Measurements from ENCODE around the gene SLC24A3. TPM values are rescaled to one million over a fixed set of nuclear protein-coding genes. Genes with fewer than 3 reads are reported as not detected.
A peak's percentile ranks its signal among the peaks of the same experiment; 100 is the strongest.

SLC24A3 gene
- total RNA-seq, 6 experiments from 2014 or later, result not detected

DNA sequence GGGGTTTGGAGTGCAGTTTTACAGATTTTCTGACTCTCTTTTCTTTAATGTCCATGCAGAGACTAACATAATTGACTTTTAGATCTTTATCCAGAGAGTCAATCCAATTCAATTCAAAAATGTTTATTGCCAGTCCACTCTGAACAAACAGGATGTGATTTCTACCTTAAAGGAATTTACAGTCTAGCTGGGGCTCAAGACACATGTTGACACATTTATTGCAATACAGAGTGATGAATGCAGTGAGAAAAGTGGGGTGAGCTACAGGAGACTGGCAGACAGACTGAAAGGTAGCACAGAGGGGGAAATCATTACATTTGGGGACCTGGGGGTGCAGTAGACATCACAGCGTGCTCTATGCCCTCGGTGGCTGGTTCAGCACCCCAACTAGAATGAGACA is 193.9 kb downstream of the SLC24A3 start:
- H3K27ac Mint-ChIP-seq, result no peak overlapping the region
- no peak overlapping the region for H3K4me3 Mint-ChIP-seq

DNA sequence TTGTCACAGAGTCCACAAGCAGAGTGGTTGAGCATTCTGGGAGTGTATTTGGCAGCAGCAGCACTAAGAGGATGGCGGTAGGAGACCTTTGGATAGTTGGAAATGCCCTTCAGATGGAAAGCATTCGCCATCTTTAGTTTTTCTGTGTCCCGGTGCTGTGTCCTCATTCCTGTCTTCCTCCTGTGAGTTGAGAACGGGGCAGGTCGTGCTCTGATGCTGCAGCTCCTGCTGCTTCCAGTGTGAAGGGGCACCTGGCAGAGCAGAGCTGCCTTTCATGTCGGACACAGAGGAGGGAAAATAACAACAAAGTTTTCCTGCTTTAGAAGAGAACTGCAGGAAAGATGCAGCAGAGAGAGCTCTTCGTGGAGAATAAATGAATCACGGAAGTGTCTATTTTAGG is 194.8 kb downstream of the SLC24A3 start:
- H3K27ac Mint-ChIP-seq, result no peak overlapping the region
- TF ChIP-seq, protein P1, sequence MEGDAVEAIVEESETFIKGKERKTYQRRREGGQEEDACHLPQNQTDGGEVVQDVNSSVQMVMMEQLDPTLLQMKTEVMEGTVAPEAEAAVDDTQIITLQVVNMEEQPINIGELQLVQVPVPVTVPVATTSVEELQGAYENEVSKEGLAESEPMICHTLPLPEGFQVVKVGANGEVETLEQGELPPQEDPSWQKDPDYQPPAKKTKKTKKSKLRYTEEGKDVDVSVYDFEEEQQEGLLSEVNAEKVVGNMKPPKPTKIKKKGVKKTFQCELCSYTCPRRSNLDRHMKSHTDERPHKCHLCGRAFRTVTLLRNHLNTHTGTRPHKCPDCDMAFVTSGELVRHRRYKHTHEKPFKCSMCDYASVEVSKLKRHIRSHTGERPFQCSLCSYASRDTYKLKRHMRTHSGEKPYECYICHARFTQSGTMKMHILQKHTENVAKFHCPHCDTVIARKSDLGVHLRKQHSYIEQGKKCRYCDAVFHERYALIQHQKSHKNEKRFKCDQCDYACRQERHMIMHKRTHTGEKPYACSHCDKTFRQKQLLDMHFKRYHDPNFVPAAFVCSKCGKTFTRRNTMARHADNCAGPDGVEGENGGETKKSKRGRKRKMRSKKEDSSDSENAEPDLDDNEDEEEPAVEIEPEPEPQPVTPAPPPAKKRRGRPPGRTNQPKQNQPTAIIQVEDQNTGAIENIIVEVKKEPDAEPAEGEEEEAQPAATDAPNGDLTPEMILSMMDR (IDR thresholded peaks at IDR 0.05), result no peak
- no peak for DNase-seq
- H3K9me3 Mint-ChIP-seq, result peaks cover 11% of the 10 kb centered on the region
- no peaks in the 10 kb centered on the region for H3K4me1 Mint-ChIP-seq (ENCODE audit: low read depth)
- peak overlapping the region; percentile 20; the same call in 1 of the 2 replicates for H3K4me3 Mint-ChIP-seq
- no peaks in the 10 kb centered on the region for H3K36me3 Mint-ChIP-seq (ENCODE audit: low read depth)
- peaks cover 4% of the 10 kb centered on the region for H3K27me3 Mint-ChIP-seq (ENCODE audit: insufficient read depth)

More for the DNA sequence above, 193.9 kb downstream of the SLC24A3 start:
- TF ChIP-seq, protein P1 (IDR thresholded peaks at IDR 0.05), result no peak
- DNase-seq, result no peak
- no peaks in the 10 kb centered on the region for H3K36me3 Mint-ChIP-seq (ENCODE audit: low read depth)
- peaks cover 17% of the 10 kb centered on the region for H3K9me3 Mint-ChIP-seq
- H3K4me1 Mint-ChIP-seq (ENCODE audit: low read depth), result no peaks in the 10 kb centered on the region
- peaks cover 4% of the 10 kb centered on the region for H3K27me3 Mint-ChIP-seq (ENCODE audit: insufficient read depth)

- peaks cover 4% of the 10 kb centered on the region; the same call in 1 of the 2 replicates for H3K27me3 Mint-ChIP-seq (ENCODE audit: insufficient read depth)
- no peak overlapping the region for H3K4me3 Mint-ChIP-seq
- TF ChIP-seq, protein P1 (IDR thresholded peaks at IDR 0.05), result no peak
- DNase-seq, result no peak
- H3K36me3 Mint-ChIP-seq (ENCODE audit: low read depth), result no peaks in the 10 kb centered on the region
- no peak overlapping the region for H3K27ac Mint-ChIP-seq
- no peaks in the 10 kb centered on the region for H3K4me1 Mint-ChIP-seq (ENCODE audit: low read depth)
- peaks cover 9% of the 10 kb centered on the region for H3K9me3 Mint-ChIP-seq
Observed at GRCh38 chr20:19407736-19408135, 195.3 kb downstream of the SLC24A3 start.

DNA sequence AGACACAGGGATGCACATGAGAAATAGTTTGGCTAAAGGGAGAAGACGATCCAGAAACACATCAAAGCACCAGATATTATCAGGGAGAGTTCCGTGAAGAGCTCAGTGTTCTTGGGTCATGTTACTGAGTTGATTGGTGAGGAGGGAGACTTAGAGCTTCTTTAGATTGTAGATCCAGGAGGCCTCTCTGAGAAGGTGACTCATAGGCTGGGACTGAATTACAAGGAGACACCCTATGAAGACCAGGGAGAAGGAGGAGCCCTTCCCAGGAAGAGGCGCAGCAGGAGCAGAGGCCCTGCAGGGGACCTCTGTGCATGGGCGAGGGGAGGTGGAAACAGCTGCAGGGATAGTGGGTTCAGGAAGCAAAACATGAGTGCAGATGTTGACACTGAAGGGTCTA is 196.5 kb downstream of the SLC24A3 start:
- peaks cover 13% of the 10 kb centered on the region for H3K9me3 Mint-ChIP-seq
- no peak overlapping the region for H3K27ac Mint-ChIP-seq
- H3K36me3 Mint-ChIP-seq (ENCODE audit: low read depth), result no peaks in the 10 kb centered on the region
- peaks cover 4% of the 10 kb centered on the region; the same call in 1 of the 2 replicates for H3K27me3 Mint-ChIP-seq (ENCODE audit: insufficient read depth)
- TF ChIP-seq, protein P1 (IDR thresholded peaks at IDR 0.05), result no peak
- no peaks in the 10 kb centered on the region for H3K4me1 Mint-ChIP-seq (ENCODE audit: low read depth)
- H3K4me3 Mint-ChIP-seq, result no peak overlapping the region
- DNase-seq, result no peak

DNA sequence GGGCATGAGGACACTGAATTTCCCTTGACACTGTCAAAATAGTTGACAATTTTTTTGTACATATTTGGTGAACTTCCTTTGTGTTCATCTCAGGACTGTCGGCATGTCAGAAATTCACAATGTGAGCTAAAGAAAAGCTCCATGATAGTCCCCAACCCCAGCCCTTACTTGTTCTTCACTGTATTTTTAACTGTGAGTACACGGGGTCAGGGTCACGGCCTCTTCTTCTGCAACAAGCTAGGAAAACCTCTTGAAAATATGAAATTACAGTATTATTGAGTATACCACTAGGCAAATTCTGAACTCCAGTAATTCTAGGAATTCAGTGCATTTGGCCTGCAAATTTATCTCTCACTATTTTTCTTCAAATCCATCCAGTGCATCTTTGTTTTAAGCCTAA is 199.4 kb downstream of the SLC24A3 start:
- TF ChIP-seq, protein P1 (IDR thresholded peaks at IDR 0.05), result no peak
- Mint-ChIP-seq H3K36me3 (ENCODE audit: low read depth) (no peaks in the 10 kb centered on the region), H3K4me3 (no peak overlapping the region), H3K9me3 (peaks cover 13% of the 10 kb centered on the region), H3K27ac (no peak overlapping the region), H3K4me1 (ENCODE audit: low read depth) (no peaks in the 10 kb centered on the region), H3K27me3 (ENCODE audit: insufficient read depth) (peaks cover 4% of the 10 kb centered on the region; the same call in 1 of the 2 replicates)
- DNase-seq, result no peak

DNA sequence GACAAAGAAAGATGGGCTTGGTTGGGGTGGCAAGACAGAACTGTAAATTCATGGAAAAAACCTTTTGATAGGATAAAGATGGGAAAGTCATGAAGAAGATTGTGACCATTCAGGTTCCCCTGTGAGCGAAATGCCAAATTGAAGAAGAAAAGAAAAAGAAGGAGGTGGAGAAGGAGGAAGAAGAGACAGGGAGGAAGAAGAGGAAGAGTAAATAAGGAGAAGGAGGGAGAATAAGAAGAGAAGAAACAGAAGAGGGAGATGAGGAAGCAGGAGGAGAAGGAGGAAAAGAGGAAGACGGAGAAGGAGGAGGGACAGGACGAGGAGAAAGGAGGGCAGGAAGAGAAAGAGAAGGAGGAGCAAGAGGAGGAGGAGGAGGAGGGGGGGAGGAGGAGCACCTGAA is 199.8 kb downstream of the SLC24A3 start:
- Mint-ChIP-seq H3K27ac (no peak overlapping the region), H3K36me3 (ENCODE audit: low read depth) (no peaks in the 10 kb centered on the region), H3K4me3 (no peak overlapping the region), H3K27me3 (ENCODE audit: insufficient read depth) (peaks cover 4% of the 10 kb centered on the region; the same call in 1 of the 2 replicates), H3K4me1 (ENCODE audit: low read depth) (no peaks in the 10 kb centered on the region), H3K9me3 (peaks cover 13% of the 10 kb centered on the region)
- TF ChIP-seq, protein P1 (IDR thresholded peaks at IDR 0.05), result no peak
- DNase-seq, result no peak
